ENCODE results near the gene SH3GL3. TPM values are rescaled to one million over a fixed set of nuclear protein-coding genes. Genes with fewer than 3 reads are reported as not detected.

Gene SH3GL3
- total and polyA plus RNA-seq, 2 of the 4 experiments (the other 2 are of a cell fraction) = not detected

DNA sequence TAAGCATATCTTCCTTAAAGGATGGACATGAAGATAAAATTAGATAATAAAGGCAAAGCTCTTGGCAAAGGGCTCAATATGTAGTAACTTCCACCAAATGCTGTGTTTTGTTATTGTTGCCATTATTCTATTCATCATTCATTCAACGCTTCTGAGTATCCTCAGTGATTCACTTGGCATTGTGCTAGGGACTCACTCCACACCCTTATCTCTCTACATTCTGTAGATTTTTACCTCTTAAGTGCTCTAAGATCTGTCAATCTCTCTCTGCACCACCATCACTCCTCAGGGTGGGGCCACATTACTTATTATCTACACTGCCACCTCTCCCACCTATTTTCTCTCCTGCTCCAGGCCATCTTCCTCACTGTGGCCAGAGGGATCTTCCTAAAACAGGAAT is 51.2 kb downstream of the SH3GL3 start:
- POLR2A ChIA-PET (ENCODE audit: unreplicated experiment) = no interaction called here
- no peak for TF ChIP-seq RFX5 (IDR thresholded peaks at IDR 0.05; ENCODE audit: low read depth, low read length)
- TF ChIP-seq FOS (IDR thresholded peaks at IDR 0.05; ENCODE audit: low read depth, low read length) = no peak
- TF ChIP-seq BHLHE40 (IDR thresholded peaks at IDR 0.05; ENCODE audit: low read depth, low read length) = no peak
- TF ChIP-seq MAFK (IDR thresholded peaks at IDR 0.05; ENCODE audit: low read depth, low read length) = no peak
- TF ChIP-seq MXI1 (IDR thresholded peaks at IDR 0.05; ENCODE audit: borderline replicate concordance, low read depth, low read length) = no peak
- no peak for TF ChIP-seq MAZ (IDR thresholded peaks at IDR 0.05; ENCODE audit: borderline replicate concordance, low read depth, low read length)
- TF ChIP-seq SMC3 (IDR thresholded peaks at IDR 0.05; ENCODE audit: low read depth, low read length) = no peak
- TF ChIP-seq, protein P1, sequence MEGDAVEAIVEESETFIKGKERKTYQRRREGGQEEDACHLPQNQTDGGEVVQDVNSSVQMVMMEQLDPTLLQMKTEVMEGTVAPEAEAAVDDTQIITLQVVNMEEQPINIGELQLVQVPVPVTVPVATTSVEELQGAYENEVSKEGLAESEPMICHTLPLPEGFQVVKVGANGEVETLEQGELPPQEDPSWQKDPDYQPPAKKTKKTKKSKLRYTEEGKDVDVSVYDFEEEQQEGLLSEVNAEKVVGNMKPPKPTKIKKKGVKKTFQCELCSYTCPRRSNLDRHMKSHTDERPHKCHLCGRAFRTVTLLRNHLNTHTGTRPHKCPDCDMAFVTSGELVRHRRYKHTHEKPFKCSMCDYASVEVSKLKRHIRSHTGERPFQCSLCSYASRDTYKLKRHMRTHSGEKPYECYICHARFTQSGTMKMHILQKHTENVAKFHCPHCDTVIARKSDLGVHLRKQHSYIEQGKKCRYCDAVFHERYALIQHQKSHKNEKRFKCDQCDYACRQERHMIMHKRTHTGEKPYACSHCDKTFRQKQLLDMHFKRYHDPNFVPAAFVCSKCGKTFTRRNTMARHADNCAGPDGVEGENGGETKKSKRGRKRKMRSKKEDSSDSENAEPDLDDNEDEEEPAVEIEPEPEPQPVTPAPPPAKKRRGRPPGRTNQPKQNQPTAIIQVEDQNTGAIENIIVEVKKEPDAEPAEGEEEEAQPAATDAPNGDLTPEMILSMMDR (conservative IDR thresholded peaks at IDR 0.05; ENCODE audit: low read depth, low read length) = no peak
- no peak for TF ChIP-seq RAD21 (IDR thresholded peaks at IDR 0.05; ENCODE audit: low read length)
- no peak for TF ChIP-seq CHD1 (IDR thresholded peaks at IDR 0.05; ENCODE audit: low read depth, low read length)
- no peak for TF ChIP-seq POLR2A (IDR thresholded peaks at IDR 0.05; ENCODE audit: low read depth, low read length)
- TF ChIP-seq, protein P2, sequence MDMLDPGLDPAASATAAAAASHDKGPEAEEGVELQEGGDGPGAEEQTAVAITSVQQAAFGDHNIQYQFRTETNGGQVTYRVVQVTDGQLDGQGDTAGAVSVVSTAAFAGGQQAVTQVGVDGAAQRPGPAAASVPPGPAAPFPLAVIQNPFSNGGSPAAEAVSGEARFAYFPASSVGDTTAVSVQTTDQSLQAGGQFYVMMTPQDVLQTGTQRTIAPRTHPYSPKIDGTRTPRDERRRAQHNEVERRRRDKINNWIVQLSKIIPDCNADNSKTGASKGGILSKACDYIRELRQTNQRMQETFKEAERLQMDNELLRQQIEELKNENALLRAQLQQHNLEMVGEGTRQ (IDR thresholded peaks at IDR 0.05; ENCODE audit: low read depth, low read length) = no peak
- TF ChIP-seq NFE2L2 (IDR thresholded peaks at IDR 0.05; ENCODE audit: low read depth, low read length) = no peak
- TF ChIP-seq CEBPB (IDR thresholded peaks at IDR 0.05; ENCODE audit: low read depth, low read length) = no peak
- TF ChIP-seq, protein P3, sequence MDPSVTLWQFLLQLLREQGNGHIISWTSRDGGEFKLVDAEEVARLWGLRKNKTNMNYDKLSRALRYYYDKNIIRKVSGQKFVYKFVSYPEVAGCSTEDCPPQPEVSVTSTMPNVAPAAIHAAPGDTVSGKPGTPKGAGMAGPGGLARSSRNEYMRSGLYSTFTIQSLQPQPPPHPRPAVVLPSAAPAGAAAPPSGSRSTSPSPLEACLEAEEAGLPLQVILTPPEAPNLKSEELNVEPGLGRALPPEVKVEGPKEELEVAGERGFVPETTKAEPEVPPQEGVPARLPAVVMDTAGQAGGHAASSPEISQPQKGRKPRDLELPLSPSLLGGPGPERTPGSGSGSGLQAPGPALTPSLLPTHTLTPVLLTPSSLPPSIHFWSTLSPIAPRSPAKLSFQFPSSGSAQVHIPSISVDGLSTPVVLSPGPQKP (IDR thresholded peaks at IDR 0.05; ENCODE audit: borderline replicate concordance, low read depth, low read length) = no peak
- H3K4ac ChIP-seq (ENCODE audit: low read depth, low read length) = no peak overlapping the region
- CTCF ChIA-PET = interaction anchor here (0.6 kb wide), 1 partner anchor 25 kb away, joined by 6 read pairs; no protein-coding TSS in a partner anchor
- no CpG with 5 or more reads among the region's 1 CpG for WGBS, 2 experiments (ENCODE audit: extremely low coverage in 2 of 2, insufficient read length in 1 of 2)
- no peak overlapping the region for H3K14ac ChIP-seq (replicated peaks; ENCODE audit: low read depth, low read length)
- no peak overlapping the region for H3K4me2 ChIP-seq (ENCODE audit: low read depth, low read length)
- H3K23ac ChIP-seq (ENCODE audit: low read depth, low read length) = no peak overlapping the region
- no peaks in the 10 kb centered on the region for H3K27me3 ChIP-seq (ENCODE audit: control insufficient read depth, insufficient read depth, low read length)
- H2BK20ac ChIP-seq (ENCODE audit: low read depth, low read length) = no peak overlapping the region
- no peak overlapping the region for H4K5ac ChIP-seq (ENCODE audit: low read depth, low read length)
- no peak overlapping the region for H4K91ac ChIP-seq (ENCODE audit: insufficient read depth, low read depth, low read length)
- no peaks in the 10 kb centered on the region for H3K79me1 ChIP-seq (ENCODE audit: low read depth in 1 of 2, low read length in 2 of 2)
- H3K56ac ChIP-seq (ENCODE audit: extremely low read depth, insufficient read depth, low read length) = no peak overlapping the region
- no peak overlapping the region for H2AK5ac ChIP-seq (ENCODE audit: low read depth, low read length)
- dilution Hi-C loops (cut with HindIII; ENCODE audit: low sequenced_read_pairs, unreplicated experiment) = no loop called here
- no peak overlapping the region for H3K9ac ChIP-seq (ENCODE audit: low read depth, low read length)
- no peak overlapping the region for H2AK9ac ChIP-seq (replicated peaks; ENCODE audit: low read depth, low read length, poor library complexity)
- ATAC-seq (ENCODE audit: low read depth) = no peak
- no peak overlapping the region for H2BK5ac ChIP-seq (ENCODE audit: low read depth, low read length, poor library complexity, severe bottlenecking)
- H3K27ac ChIP-seq (ENCODE audit: insufficient read depth, low read length) = no peak overlapping the region
- H4K20me1 ChIP-seq (ENCODE audit: insufficient read depth, low read length) = no peaks in the 10 kb centered on the region
- H3K9me1 ChIP-seq (ENCODE audit: insufficient read depth, low read length) = no peaks in the 10 kb centered on the region
- no peak overlapping the region for H2BK120ac ChIP-seq (ENCODE audit: low read depth, low read length)
- intact Hi-C loops (cut with micrococcal nuclease) = no loop called here
- H4K8ac ChIP-seq (ENCODE audit: low read depth in 2 of 2, low read length in 2 of 2) = no peak overlapping the region
- no peak overlapping the region for H3K18ac ChIP-seq (ENCODE audit: low read depth, low read length)
- no peak for DNase-seq
- no peak overlapping the region for H2AFZ ChIP-seq (replicated peaks; ENCODE audit: low read length, poor library complexity)
- no peaks in the 10 kb centered on the region for H3K36me3 ChIP-seq (ENCODE audit: control insufficient read depth, insufficient read depth, low read length)
- in situ Hi-C loops (cut with MboI; ENCODE audit: low sequenced_read_pairs) = no loop called here
- peaks cover 9% of the 10 kb centered on the region for H3K9me3 ChIP-seq (ENCODE audit: control insufficient read depth, insufficient read depth, low read length)
- no peaks in the 10 kb centered on the region for H3K4me1 ChIP-seq (ENCODE audit: control insufficient read depth, insufficient read depth, low read length)
- no TSS peak for BruUV-seq (replicated peaks)
- H2BK15ac ChIP-seq (ENCODE audit: low read depth, low read length) = no peak overlapping the region
- no peak overlapping the region for H3K4me3 ChIP-seq (ENCODE audit: insufficient read depth, low read depth, low read length)
